ENCODE results near the gene CENPT.

DNA sequence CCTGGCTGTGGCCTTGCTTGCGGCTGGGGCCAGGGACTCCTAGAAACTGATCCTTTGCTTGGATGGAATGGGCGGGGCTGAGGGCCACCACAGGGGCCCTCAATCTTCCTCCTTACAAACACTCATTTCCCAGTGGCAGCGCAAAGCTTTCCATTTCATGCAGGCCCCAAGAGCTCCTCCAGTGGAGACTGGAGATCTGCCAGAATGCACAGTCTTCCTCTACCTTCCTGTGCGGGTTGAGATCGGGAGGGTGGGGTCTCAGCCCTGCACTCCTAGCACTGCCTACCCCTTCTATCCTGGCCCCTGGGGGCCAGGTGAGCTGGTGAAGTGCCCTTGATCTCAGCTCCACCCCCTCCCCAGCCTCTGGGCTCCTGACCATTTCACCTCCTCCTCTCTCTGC, 38.9 kb upstream of the CENPT start:
- TF ChIP-seq, protein P1, sequence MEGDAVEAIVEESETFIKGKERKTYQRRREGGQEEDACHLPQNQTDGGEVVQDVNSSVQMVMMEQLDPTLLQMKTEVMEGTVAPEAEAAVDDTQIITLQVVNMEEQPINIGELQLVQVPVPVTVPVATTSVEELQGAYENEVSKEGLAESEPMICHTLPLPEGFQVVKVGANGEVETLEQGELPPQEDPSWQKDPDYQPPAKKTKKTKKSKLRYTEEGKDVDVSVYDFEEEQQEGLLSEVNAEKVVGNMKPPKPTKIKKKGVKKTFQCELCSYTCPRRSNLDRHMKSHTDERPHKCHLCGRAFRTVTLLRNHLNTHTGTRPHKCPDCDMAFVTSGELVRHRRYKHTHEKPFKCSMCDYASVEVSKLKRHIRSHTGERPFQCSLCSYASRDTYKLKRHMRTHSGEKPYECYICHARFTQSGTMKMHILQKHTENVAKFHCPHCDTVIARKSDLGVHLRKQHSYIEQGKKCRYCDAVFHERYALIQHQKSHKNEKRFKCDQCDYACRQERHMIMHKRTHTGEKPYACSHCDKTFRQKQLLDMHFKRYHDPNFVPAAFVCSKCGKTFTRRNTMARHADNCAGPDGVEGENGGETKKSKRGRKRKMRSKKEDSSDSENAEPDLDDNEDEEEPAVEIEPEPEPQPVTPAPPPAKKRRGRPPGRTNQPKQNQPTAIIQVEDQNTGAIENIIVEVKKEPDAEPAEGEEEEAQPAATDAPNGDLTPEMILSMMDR (conservative IDR thresholded peaks at IDR 0.05) = no peak
- TF ChIP-seq ZFX (IDR thresholded peaks at IDR 0.05) = no peak

All from C4-2B (cell line).